Activated CD4-positive, alpha-beta T cell treated with anti-CD3 and anti-CD28 coated beads for 4 hours (primary cell): ENCODE data around the gene SLC12A5.
"Not testable (repeated sequence)": the region's sequence is repeated elsewhere in the genome, so short reads cannot be mapped to it uniquely, and the experiment has no call there.

ENCODE experiments used
- DNase-seq, 2 donors: peaks; one replicate each; pipeline ENCODE4 v3.0.0-alpha.2; 2020

The SLC12A5 gene

DNA sequence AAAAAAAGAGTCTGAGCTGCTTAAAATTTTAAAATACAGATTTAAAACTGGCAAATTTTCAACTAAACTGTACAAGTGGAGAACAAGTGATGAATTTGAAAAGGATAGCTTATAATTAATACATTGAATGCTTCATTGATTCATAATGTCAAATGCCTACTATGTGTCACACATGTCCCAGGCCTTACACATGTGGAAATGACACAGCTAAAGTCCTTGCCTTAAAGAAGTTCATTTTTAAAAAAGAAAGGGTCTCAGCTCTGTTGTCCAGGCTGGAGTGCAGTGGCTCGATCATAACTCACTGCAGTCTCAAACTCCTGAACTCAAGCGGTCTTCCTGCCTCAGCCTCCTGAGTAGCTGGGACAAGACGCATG, 55.8 kb downstream of the SLC12A5 start:
- no peak for DNase-seq

DNA sequence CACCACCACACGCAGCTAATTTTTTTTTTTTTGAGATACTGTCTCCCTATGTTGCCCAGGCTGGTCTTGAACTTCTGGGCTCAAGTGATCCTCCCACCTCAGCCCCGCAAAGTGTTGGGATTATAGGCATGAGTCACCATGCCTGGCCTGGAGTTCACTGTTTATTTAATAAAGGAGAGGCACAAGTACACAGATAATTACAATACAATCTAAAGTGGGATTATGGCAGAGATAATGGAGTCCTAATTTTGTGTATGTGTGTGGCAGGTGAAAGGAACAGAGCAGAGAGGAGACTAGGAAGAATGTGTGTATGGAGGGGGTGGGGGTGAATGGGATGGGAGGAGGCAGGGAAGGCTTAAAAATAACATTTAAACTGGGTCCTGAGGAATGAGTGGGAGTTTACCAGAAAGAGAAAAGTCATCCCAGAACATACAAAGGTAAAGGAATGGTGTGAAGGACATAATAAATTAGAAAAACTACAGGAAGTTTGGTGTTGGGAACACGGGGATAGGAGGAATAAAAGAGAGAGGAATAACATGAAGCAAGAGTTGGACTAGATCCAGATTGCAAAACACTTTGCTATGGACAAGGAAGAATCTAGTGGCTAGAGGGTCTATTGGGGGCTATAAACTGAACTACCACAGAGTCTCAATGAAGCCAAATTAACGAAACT, 56.3 kb downstream of the SLC12A5 start:
- no peak for DNase-seq

DNA sequence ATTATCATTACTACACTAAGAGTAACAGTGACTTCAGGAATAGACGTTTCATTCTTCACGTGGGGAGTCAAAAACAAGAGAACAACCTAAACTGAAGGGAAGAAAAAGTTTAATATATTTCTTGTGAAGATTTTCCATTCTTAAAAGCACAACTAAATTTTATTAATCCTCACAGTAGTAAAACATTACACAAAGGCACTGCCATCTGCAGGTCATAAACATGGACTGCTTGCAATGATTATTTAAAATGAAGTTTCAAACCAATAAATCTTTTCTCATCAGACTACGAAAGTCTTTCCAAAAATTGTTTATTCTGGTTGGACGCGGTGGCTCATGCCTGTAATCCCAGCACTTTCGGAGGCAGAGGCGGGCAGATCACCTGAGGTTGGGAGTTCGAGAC, 58.1 kb downstream of the SLC12A5 start:
- DNase-seq, result no peak

DNA sequence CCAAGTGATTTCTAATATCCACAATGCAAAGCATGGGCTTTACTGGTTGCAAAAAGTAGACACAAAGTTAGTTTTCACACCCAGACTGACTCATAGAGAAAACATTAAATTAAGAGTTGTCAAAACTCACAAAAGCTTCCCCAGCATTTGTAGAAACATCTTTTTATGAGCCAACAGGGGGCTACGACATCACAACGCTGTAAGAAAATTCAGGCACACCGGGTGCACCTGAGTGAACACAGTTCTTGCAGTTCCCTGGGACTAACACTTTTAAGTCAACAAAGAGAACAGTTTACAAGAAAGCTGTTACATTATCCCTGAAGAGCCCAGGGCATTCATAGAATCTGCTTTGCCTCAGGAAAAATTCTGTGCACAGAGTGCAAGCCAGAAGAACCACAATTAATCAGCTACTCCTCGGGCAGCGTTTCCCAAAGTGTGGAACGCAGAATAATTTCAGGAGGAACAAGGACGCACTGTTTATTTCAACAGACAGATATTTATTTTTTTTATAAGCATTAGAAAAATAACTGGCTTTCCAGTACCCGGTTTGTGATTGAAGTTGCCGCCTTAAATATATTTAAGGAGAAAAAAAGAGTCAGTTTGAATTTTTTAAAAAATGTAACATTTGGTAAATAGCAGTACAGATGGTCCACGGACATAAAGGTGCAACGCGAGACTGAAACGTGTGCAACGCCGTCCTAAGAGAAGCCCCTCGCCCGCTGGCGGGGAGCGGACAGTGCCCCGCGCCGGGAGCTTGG, 59.6 kb downstream of the SLC12A5 start:
- DNase-seq, result no peak

DNA sequence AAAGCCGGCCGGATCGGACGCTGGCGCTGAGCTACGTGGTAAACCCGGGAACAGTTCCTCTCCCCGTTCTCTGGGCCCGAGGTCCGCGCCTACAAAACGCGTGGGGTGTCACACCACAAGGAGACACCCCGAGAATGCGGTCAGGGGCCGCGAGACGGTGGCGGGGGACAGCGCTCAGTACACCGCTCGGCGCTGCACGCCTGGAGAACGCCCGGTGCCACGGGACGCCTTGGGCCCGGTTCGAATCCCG, 60.1 kb downstream of the SLC12A5 start:
- DNase-seq, result no peak

DNA sequence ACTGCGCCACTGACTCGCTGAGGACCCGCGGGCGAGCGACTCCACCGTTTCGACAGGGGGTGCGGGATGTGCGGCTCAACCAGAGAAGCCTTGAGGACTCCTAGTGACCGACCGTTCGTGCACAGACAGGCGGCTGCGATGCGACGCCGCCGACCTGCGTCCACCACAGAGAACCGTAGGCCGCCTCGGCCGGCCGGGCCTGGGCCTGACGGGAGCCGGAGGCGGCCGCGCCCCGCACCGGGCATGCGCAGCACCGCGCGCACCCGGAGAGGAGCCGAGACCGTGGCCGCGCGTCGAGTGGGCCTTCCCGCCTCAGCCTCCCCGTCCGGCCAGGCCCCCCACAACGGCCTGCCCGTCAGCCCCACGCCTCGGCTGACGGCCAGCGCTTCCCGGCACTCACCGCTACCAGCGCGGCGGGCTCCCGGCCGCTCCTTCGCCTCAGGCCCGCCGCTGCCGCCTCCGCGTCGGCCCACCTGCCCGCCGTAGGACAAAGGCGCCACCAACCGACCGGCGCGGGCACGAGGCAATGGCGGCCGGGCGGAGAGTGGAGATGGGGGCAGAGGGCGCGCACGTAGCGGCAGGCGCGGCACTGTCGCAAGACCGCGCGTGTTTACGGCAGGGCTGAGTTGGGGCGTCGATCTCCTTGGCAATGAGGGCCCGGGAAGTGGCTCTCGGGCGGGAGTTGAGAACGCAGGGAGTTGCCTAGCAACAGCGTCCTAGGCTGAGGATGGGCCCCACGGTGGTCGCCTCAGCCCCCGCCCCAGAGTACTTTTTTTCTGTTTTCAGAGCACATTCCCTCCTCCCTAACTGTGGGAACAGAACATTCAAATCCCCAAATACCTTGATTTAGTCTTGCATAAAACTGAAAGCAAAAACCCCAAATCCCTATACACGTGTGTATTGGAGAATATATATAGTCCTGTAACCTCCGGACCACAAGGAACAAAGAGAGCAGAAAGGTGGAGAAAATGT, 60.7 kb downstream of the SLC12A5 start, which contains the start of gene NCOA5:
TSS of gene NCOA5 (minus strand) at position 546 of the 972 bp plus-strand sequence. CDS start 10,538 bp downstream, outside the sequence.
- peak; percentile 93 to 94 for DNase-seq

DNA sequence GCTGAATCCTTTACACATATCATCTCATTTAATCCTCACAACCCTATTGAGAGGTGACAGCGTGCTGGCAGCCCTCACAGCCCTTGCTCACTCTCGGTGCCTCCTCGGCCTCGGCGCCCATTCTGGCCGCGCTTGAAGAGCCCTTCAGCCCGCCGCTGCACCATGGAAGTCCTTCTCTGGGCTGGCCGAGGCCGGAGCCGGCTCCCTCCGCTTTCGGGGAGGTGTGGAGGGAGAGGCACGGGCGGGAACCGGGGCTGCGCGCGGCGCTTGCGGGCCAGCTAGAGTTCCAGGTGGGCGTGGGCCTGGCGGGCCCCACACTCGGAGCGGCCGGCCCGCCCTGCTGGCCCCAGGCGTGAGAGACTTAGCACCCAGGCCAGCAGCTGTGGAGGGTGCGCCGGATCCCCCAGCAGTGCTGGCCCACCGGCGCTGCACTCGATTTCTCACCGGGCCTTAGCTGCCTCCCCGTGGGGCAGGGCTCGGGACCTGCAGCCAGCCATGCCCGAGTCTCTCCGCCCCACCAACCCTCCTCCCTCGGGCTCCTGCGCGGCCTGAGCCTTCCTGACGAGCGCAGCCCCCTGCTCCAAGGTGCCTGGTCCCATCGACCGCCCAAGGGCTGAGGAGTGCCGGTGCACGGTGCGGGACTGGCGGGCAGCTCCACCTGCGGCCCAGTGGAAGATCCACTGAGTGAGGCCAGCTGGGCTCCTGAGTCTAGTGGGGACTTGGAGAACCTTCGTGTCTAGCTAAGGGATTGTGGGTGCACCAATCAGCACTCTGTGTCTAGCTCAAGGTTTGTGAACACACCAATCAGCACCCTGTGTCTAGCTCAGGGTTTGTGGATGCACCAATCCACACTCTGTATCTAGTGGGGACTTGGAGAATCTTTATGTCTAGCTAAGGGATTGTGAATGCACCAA, 62.9 kb downstream of the SLC12A5 start:
- not testable (repeated sequence) for DNase-seq

DNA sequence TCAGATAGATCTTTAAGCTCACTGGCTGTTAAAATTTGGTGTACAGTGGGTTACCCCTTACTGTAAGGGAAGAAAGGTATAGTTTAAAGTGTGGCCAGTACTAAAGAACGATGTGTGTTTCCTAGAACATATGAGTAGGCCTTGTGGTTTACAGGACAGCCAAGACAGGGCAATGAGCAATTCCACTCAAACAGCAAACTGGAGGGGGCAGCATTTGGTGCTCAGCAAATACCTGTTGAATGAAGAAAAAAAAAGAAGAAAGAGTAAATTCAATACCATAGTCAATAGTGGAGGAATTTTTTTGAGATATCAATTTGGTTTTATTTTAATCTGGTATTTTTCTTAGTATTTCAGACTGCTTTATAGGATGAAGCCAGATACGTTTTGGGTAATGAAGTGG, 64.5 kb downstream of the SLC12A5 start:
- DNase-seq, result no peak

DNA sequence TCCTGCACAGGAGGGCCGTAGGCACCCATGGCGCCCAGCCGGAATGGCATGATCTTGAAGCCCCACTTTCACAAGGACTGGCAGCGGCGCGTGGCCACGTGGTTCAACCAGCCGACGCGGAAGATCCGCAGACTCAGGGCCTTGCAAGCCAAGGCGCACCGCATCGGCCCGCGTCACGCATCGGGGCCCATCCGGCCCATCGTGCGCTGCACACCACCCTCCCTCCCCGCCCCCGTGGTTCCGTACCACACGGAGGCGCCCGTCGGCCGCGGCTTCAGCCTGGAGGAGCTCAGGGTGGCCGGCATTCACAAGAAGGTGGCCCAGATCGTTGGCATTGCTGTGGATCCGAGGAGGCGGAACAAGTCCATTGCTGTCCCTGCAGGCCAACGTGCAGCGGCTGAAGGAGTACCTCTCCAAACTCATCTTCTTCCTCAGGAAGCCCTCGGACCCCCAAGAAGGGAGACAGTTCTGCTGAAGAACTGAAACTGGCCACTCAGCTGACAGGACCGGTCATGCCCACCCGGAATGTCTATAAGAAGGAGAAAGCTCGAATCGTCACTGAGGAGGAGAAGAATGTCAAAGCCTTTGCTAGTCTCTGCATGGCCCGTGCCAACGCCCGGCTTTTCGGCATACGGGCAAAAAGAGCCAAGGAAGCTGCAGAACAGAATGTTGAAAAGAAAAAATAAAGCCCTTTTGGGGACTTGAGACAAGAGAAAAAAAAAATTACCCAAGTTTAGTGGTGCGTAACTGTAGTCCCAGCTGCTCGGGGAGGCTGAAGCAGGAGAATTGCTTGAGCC, 70.7 kb downstream of the SLC12A5 start:
- no peak for DNase-seq

DNA sequence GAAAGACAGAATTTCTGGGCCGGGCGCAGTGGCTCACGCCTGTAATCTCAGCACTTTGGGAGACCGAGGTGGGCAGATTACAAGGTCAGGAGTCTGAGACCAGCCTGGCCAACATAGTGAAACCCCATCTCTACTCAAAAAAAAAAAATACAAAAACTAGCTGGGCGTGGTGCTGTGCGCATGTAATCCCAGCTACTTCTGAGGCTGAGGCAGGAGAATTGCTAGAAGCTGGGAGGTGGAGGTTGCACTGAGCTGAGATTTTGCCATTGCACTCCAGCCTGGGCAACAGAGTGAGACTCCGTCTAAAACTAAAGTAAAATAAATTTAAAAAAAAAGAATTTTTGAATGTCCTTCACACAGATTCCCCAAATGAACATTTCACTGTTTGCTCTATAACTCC, 71.4 kb downstream of the SLC12A5 start:
- DNase-seq, result not testable (repeated sequence)

DNA sequence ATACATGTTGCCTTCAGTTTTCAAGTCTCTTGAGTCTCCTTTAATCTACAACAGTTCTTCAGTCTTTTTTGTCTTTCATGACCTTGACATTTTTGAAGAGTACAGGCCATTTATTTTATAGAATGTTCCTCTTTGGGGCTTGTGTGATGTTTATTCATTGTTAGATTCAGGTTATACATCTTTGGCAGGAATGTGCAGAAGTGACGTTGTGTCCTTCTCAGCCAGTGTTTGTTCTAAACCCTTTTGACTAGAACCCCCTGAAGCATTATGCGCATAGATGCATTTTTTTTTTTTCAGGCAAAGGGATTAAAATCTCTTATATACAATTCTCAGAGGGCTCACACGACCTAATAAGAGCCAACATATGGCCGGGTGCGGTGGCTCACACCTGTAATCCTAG, 72.0 kb downstream of the SLC12A5 start:
- DNase-seq, result no peak

DNA sequence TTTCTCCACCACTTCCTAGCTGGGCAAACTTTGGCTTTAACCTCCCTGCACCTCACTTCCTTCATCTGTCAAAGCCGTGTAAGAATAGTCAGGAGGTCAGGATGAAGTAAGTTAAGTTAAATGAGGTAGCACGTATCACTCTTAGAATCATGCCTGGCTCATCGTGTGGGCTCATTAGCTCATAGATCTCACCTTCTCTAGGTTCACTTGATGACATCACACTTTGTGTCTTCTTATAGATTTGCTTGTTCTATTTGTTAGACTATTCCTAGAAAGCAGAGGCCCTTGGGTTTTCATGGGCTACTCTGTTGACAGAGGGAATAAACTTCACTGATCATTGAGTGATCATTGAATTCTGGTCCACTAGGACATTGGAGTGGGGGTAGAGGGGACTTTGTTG, 72.9 kb downstream of the SLC12A5 start:
- DNase-seq, result no peak

DNA sequence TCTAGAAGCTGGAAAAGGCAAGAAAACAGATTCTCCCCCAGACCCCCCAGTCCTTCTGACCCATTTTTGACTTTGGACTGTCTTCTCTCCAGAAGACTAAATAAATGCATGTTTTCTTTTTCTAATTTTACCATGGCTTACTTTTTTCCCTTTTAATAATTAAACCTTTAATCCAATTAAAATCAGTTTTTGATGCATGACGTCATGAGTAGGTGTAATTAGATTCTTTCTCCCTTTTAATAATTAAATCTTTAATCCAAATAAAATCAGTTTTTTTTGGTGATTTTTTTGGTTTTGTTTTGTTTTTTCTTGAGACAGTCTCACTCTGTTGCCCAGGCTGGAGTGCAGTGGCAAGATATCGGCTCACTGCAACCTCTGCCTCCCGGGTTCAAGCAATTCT, 73.9 kb downstream of the SLC12A5 start:
- no peak for DNase-seq

DNA sequence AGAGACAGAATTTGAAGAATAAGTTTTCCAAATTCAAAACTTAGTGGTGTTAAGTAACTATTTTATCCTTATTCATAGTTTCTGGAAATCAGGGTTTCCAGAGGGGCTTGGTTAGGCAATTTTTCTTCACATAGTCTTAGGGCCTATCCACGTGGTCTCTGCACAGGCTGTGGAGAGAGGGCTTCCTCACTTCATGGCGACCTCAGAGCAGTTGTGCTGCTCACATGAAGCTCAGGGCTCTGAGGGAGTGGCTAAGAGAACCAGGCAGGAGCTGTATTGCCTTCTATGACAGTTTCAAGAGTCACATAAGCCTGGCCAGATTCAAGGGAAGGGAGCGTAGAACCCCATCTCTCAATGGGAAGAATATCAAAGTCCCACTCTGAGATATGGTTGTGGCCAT, 75.2 kb downstream of the SLC12A5 start:
- no peak for DNase-seq

DNA sequence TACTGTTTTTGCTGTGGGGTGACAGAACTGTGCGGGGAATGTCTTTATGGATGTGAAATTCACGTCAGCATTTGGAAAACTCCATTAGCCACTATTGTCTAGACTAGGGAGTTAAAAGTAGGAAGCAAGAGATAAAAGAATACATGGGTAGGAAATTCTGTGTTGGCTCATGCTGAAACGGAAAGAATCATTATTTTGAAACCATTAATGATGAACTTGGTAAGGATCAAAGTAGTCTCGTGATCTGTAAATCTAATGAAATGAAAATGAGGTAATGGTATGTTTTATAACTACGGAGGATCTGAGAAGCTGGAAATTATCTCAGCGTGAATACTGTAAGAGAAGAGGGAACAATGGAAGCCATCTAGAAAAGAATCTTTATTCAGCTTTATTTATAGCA, 78.0 kb downstream of the SLC12A5 start:
- DNase-seq, result no peak

DNA sequence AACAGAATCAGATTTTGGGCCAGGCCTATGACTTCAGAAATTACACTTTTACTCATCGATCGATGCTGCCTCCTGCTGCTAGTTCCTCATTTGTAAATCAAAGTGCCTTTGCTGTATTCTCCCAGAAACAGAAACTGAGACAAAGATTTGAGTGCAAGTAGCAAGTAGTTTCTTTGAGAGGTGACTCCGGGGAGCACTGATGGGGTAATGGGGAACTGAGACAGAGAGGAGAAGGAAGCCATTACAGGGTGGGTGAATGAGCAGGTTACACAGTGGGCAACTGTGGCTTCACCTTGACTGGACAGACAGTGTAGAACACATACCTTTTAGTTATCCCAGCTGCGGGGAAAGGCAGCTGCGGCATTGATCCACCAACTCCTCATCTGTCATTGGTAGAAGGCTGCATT, 79.4 kb downstream of the SLC12A5 start:
- DNase-seq, result no peak

DNA sequence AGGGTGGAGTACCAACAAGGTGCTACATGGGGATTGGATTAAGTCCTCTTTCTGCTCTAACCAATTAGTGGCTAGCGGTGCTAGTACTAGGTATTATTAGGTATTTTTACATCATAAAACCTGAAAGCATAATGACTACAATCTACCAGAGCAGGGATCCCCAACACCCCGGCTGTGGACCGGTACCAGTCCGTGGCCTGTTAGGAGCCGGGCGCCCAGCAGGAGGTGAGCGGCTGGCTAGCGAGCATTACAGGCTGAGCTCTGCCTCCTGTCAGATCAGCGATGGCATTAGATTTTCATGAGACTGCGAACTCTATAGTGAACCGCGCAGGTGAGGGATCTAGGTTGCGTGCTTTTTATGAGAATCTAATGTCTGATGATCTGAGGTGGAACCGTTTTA, 80.0 kb downstream of the SLC12A5 start:
- DNase-seq, result no peak
